ENCODE measurements around the gene UPB1. TPM values are rescaled to one million over a fixed set of nuclear protein-coding genes. Genes with fewer than 3 reads are reported as not detected.

Gene UPB1
- total RNA-seq, 1 donor from 2014 or later = 1.1 TPM

GRCh38 chr22:24503137-24503842 lies 8.2 kb downstream of the UPB1 start:
- TF ChIP-seq, protein P1, sequence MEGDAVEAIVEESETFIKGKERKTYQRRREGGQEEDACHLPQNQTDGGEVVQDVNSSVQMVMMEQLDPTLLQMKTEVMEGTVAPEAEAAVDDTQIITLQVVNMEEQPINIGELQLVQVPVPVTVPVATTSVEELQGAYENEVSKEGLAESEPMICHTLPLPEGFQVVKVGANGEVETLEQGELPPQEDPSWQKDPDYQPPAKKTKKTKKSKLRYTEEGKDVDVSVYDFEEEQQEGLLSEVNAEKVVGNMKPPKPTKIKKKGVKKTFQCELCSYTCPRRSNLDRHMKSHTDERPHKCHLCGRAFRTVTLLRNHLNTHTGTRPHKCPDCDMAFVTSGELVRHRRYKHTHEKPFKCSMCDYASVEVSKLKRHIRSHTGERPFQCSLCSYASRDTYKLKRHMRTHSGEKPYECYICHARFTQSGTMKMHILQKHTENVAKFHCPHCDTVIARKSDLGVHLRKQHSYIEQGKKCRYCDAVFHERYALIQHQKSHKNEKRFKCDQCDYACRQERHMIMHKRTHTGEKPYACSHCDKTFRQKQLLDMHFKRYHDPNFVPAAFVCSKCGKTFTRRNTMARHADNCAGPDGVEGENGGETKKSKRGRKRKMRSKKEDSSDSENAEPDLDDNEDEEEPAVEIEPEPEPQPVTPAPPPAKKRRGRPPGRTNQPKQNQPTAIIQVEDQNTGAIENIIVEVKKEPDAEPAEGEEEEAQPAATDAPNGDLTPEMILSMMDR (IDR thresholded peaks at IDR 0.05; ENCODE audit: borderline replicate concordance) = peak; percentile 76
- Histone ChIP-seq H3K36me3 (no peaks in the 10 kb centered on the region), H3K9me3 (replicated peaks) (no peaks in the 10 kb centered on the region), H3K27me3 (ENCODE audit: low read depth) (no peaks in the 10 kb centered on the region), H3K4me3 (no peak overlapping the region), H3K4me1 (peaks cover 33% of the 10 kb centered on the region), H3K27ac (replicated peaks) (no peak overlapping the region)
- peak; percentile 65 for DNase-seq
- intact Hi-C loops (cut with micrococcal nuclease) = no loop called here

- Histone ChIP-seq H3K27ac (replicated peaks) (no peak overlapping the region), H3K27me3 (ENCODE audit: low read depth) (no peaks in the 10 kb centered on the region), H3K4me3 (no peak overlapping the region), H3K9me3 (replicated peaks) (no peaks in the 10 kb centered on the region), H3K36me3 (no peaks in the 10 kb centered on the region), H3K4me1 (peaks cover 33% of the 10 kb centered on the region)
- DNase-seq = no peak
- intact Hi-C loops (cut with micrococcal nuclease) = no loop called here
- TF ChIP-seq, protein P1 (IDR thresholded peaks at IDR 0.05; ENCODE audit: borderline replicate concordance) = no peak
Measured at GRCh38 chr22:24503843-24504338, 8.8 kb downstream of the UPB1 start.

- TF ChIP-seq, protein P1 (IDR thresholded peaks at IDR 0.05; ENCODE audit: borderline replicate concordance) = no peak
- Histone ChIP-seq H3K36me3 (no peaks in the 10 kb centered on the region), H3K4me3 (no peak overlapping the region), H3K4me1 (peaks cover 33% of the 10 kb centered on the region), H3K27me3 (ENCODE audit: low read depth) (no peaks in the 10 kb centered on the region), H3K9me3 (replicated peaks) (no peaks in the 10 kb centered on the region), H3K27ac (replicated peaks) (no peak overlapping the region)
- intact Hi-C loops (cut with micrococcal nuclease) = no loop called here
- DNase-seq = no peak
Measured at GRCh38 chr22:24504540-24504939, 9.4 kb downstream of the UPB1 start.

DNA sequence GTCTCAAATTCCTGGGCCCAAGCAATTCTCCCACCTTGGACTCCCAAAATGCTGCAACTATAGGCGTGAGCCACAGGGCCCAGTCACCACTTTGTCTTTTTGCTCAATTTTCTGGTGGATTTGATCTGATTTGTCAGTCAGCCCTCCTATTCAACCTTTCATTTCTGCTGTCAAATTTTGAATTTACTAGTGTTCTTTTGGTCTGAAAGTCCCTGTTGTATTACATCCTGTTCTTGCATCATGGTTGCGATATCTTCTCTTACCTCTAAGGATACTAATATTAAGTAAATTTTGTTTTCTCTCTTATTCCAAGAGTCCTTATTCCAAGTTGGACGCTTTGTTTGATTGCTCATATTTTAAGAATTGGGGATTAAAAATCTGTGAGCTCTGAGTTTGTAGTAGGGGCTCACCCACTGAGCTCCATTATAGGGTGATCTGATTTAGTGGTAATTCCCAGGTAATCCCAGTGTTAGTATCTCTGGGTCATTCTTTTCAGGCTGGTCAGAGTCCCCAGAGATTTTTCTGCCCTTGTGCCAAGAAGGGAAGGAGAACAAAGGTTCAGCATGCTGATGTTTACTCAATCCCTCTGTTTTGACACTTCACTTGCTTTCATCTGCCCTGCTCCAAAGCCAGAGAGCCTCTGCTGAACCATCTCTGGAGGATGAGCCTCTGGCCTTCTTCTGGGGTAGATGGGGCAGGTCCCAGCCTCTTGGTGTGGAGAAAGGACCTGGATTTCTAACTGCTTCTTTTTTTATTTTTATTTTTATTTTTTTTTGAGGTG lies 10.0 kb downstream of the UPB1 start:
- intact Hi-C loops (cut with micrococcal nuclease) = no loop called here
- Histone ChIP-seq H3K27ac (replicated peaks) (no peak overlapping the region), H3K4me1 (peaks cover 33% of the 10 kb centered on the region), H3K27me3 (ENCODE audit: low read depth) (no peaks in the 10 kb centered on the region), H3K9me3 (replicated peaks) (no peaks in the 10 kb centered on the region), H3K36me3 (no peaks in the 10 kb centered on the region), H3K4me3 (no peak overlapping the region)
- TF ChIP-seq, protein P1 (IDR thresholded peaks at IDR 0.05; ENCODE audit: borderline replicate concordance) = no peak
- DNase-seq = no peak

- Histone ChIP-seq H3K4me3 (no peak overlapping the region), H3K27me3 (ENCODE audit: low read depth) (no peaks in the 10 kb centered on the region), H3K4me1 (peaks cover 33% of the 10 kb centered on the region), H3K9me3 (replicated peaks) (no peaks in the 10 kb centered on the region), H3K36me3 (no peaks in the 10 kb centered on the region), H3K27ac (replicated peaks) (no peak overlapping the region)
- DNase-seq = no peak
- intact Hi-C loops (cut with micrococcal nuclease) = no loop called here
- TF ChIP-seq, protein P1 (IDR thresholded peaks at IDR 0.05; ENCODE audit: borderline replicate concordance) = no peak
Measured at GRCh38 chr22:24506802-24507438, 11.8 kb downstream of the UPB1 start.
